Measurements from ENCODE around the gene LGMN. TPM values are rescaled to one million over a fixed set of nuclear protein-coding genes. Genes with fewer than 3 reads are reported as not detected.
"Not testable (repeated sequence)": the region's sequence is repeated elsewhere in the genome, so short reads cannot be mapped to it uniquely, and the experiment has no call there.

Gene LGMN
- total and polyA plus RNA-seq, 2 experiments from 2014 or later: 130 to 169 TPM

GRCh38 chr14:92753250-92753649 lies 4.8 kb upstream of the LGMN start:
- TF ChIP-seq EZH2 (IDR thresholded peaks at IDR 0.05; ENCODE audit: borderline replicate concordance) (no peak), EZH2phosphoT487 (IDR thresholded peaks at IDR 0.05; ENCODE audit: low read depth, severe bottlenecking, unreplicated experiment) (no peak), CTCF (IDR thresholded peaks at IDR 0.05; ENCODE audit: poor library complexity) (no peak)
- no peaks in the 10 kb centered on the region for H3K79me2 ChIP-seq
- 86% methylated on average over 5 of the region's 5 CpGs for WGBS (ENCODE audit: low lambda C conversion rate, missing lambda C conversion rate)
- H3K36me3 ChIP-seq (replicated peaks; ENCODE audit: insufficient read depth, low read depth): no peaks in the 10 kb centered on the region
- H3K4me1 ChIP-seq (ENCODE audit: insufficient read depth): no peaks in the 10 kb centered on the region
- no peak overlapping the region for H3K4me2 ChIP-seq
- no peaks in the 10 kb centered on the region for H3K27me3 ChIP-seq
- H4K20me1 ChIP-seq (ENCODE audit: insufficient read depth, poor library complexity, severe bottlenecking): no peaks in the 10 kb centered on the region
- H3K27ac ChIP-seq: no peak overlapping the region
- no peak overlapping the region for H2AFZ ChIP-seq
- no peak for DNase-seq (ENCODE audit: low spot score)
- no peaks in the 10 kb centered on the region for H3K9me3 ChIP-seq (ENCODE audit: low read depth)
- H3K4me3 ChIP-seq: no peak overlapping the region
- no peaks in the 10 kb centered on the region for H3K9me2 ChIP-seq (replicated peaks; ENCODE audit: insufficient read depth)

- no peak overlapping the region for H3K27ac ChIP-seq
- H3K9me2 ChIP-seq (replicated peaks; ENCODE audit: insufficient read depth): no peaks in the 10 kb centered on the region
- peaks cover 5% of the 10 kb centered on the region for H3K79me2 ChIP-seq
- TF ChIP-seq EZH2phosphoT487 (IDR thresholded peaks at IDR 0.05; ENCODE audit: low read depth, severe bottlenecking, unreplicated experiment): no peak
- no peak for DNase-seq (ENCODE audit: low spot score)
- H3K27me3 ChIP-seq: no peaks in the 10 kb centered on the region
- 55% methylated on average over 4 of the region's 4 CpGs for WGBS (ENCODE audit: low lambda C conversion rate, missing lambda C conversion rate)
- no peak overlapping the region for H2AFZ ChIP-seq
- no peaks in the 10 kb centered on the region for H3K9me3 ChIP-seq (ENCODE audit: low read depth)
- no peaks in the 10 kb centered on the region for H3K36me3 ChIP-seq (replicated peaks; ENCODE audit: insufficient read depth, low read depth)
- H3K4me3 ChIP-seq: no peak overlapping the region
- H3K4me1 ChIP-seq (ENCODE audit: insufficient read depth): no peaks in the 10 kb centered on the region
- no peaks in the 10 kb centered on the region for H4K20me1 ChIP-seq (ENCODE audit: insufficient read depth, poor library complexity, severe bottlenecking)
- no peak overlapping the region for H3K4me2 ChIP-seq
Measured at GRCh38 chr14:92751819-92752218, 3.4 kb upstream of the LGMN start.

- Histone ChIP-seq H3K27me3 (no peaks in the 10 kb centered on the region), H3K9me3 (ENCODE audit: low read depth) (no peaks in the 10 kb centered on the region), H3K4me1 (ENCODE audit: insufficient read depth) (no peaks in the 10 kb centered on the region), H3K79me2 (peaks cover 13% of the 10 kb centered on the region), H3K4me3 (no peak overlapping the region), H3K4me2 (no peak overlapping the region), H3K9me2 (replicated peaks; ENCODE audit: insufficient read depth) (no peaks in the 10 kb centered on the region), H3K27ac (no peak overlapping the region), H2AFZ (no peak overlapping the region), H4K20me1 (ENCODE audit: insufficient read depth, poor library complexity, severe bottlenecking) (no peaks in the 10 kb centered on the region), H3K36me3 (replicated peaks; ENCODE audit: insufficient read depth, low read depth) (no peaks in the 10 kb centered on the region)
- WGBS (ENCODE audit: low lambda C conversion rate, missing lambda C conversion rate): 97% methylated on average over 5 of the region's 5 CpGs
- DNase-seq (ENCODE audit: low spot score): no peak
- TF ChIP-seq EZH2phosphoT487 (IDR thresholded peaks at IDR 0.05; ENCODE audit: low read depth, severe bottlenecking, unreplicated experiment) (no peak), CTCF (IDR thresholded peaks at IDR 0.05; ENCODE audit: poor library complexity) (no peak), EZH2 (IDR thresholded peaks at IDR 0.05; ENCODE audit: borderline replicate concordance) (no peak)
Measured at GRCh38 chr14:92750994-92751400, 2.6 kb upstream of the LGMN start.

- not testable (repeated sequence) for H3K4me3 ChIP-seq; DNase-seq (ENCODE audit: low spot score); H3K36me3 ChIP-seq (replicated peaks; ENCODE audit: insufficient read depth, low read depth); H3K9me3 ChIP-seq (ENCODE audit: low read depth); H3K4me2 ChIP-seq; H3K27me3 ChIP-seq; H4K20me1 ChIP-seq (ENCODE audit: insufficient read depth, poor library complexity, severe bottlenecking); H3K4me1 ChIP-seq (ENCODE audit: insufficient read depth); H2AFZ ChIP-seq; H3K27ac ChIP-seq; H3K9me2 ChIP-seq (replicated peaks; ENCODE audit: insufficient read depth)
- peaks cover 20% of the 10 kb centered on the region for H3K79me2 ChIP-seq
- WGBS (ENCODE audit: low lambda C conversion rate, missing lambda C conversion rate): 91% methylated on average over 10 of the region's 10 CpGs
Measured at GRCh38 chr14:92750222-92750728, 1.8 kb upstream of the LGMN start.

All from hepatocyte (in vitro differentiated cells).